ENCODE data around the gene ABCA2. TPM values are rescaled to one million over a fixed set of nuclear protein-coding genes. Genes with fewer than 3 reads are reported as not detected.

Gene ABCA2
- total and polyA plus RNA-seq, 12 donors: 2.9 to 150 (median 31.5) TPM

DNA sequence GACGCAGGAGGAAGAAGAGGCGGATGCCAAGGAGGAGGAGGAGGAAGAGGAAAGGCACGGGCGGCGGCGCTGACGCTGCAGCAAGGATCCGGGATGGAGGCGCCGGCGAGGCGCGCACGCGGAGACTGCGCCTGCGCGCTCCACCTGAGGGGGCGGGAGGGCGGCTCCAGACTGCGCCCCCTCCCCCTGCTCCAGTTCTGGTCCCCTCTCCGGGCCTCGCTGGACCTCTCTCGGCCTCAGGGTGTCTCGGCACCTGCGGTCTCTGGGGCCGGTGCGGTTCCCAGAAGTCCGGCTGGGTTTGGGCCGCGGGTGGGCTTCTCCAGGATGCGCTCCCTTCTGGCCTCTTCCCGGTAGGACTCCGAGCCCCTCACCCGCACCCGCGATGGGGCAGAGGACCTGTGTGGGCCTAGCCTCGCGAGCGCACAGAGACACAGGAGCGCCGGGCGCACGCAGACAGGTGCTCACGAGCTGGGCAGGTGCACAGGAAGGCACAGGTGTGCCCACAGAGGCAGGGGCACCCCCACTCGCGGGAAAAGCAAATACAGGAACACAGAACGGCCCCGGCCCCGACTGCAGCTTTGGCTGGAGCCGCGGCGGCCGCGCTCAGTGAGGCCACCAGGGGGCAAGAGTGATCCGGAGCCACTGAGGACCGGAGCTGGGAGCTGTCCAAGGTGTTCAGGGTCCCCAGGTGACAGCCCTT lies 18.2 kb upstream of the ABCA2 start, which contains the start of gene NPDC1:
NPDC1 (minus strand) TSS at position 90 of the 700 bp plus-strand sequence. CDS start 188 bp downstream, outside the sequence.
- no peaks in the 10 kb centered on the region for H3K36me3 ChIP-seq (replicated peaks in 1 of 2)
- 0 to 1% (median 0%) methylated on average over 14 to 57 of the region's 57 CpGs for WGBS, 4 donors
- intact Hi-C loops (cut with DNase I): no loop called here
- H3K4me1 ChIP-seq (replicated peaks in 1 of 2): peaks cover 5 to 15% of the 10 kb centered on the region in 2 donors
- no peak for TF ChIP-seq POLR2A (IDR thresholded peaks at IDR 0.05)
- TF ChIP-seq, protein P1, sequence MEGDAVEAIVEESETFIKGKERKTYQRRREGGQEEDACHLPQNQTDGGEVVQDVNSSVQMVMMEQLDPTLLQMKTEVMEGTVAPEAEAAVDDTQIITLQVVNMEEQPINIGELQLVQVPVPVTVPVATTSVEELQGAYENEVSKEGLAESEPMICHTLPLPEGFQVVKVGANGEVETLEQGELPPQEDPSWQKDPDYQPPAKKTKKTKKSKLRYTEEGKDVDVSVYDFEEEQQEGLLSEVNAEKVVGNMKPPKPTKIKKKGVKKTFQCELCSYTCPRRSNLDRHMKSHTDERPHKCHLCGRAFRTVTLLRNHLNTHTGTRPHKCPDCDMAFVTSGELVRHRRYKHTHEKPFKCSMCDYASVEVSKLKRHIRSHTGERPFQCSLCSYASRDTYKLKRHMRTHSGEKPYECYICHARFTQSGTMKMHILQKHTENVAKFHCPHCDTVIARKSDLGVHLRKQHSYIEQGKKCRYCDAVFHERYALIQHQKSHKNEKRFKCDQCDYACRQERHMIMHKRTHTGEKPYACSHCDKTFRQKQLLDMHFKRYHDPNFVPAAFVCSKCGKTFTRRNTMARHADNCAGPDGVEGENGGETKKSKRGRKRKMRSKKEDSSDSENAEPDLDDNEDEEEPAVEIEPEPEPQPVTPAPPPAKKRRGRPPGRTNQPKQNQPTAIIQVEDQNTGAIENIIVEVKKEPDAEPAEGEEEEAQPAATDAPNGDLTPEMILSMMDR (IDR thresholded peaks at IDR 0.05): peak; percentile 57 to 87 (median 77)
- H3K27me3 ChIP-seq: peaks cover 53% of the 10 kb centered on the region
- H3K27ac ChIP-seq: peak within 1 kb of the TSS in 2 of 5 donors; percentile 58 to 69
- no peaks in the 10 kb centered on the region for H3K9me3 ChIP-seq (replicated peaks in 1 of 3)
- DNase-seq: peak; percentile 69 to 88 (median 78)
- peak within 1 kb of the TSS in 1 of 4 donors; percentile 62 for H3K4me3 ChIP-seq

DNA sequence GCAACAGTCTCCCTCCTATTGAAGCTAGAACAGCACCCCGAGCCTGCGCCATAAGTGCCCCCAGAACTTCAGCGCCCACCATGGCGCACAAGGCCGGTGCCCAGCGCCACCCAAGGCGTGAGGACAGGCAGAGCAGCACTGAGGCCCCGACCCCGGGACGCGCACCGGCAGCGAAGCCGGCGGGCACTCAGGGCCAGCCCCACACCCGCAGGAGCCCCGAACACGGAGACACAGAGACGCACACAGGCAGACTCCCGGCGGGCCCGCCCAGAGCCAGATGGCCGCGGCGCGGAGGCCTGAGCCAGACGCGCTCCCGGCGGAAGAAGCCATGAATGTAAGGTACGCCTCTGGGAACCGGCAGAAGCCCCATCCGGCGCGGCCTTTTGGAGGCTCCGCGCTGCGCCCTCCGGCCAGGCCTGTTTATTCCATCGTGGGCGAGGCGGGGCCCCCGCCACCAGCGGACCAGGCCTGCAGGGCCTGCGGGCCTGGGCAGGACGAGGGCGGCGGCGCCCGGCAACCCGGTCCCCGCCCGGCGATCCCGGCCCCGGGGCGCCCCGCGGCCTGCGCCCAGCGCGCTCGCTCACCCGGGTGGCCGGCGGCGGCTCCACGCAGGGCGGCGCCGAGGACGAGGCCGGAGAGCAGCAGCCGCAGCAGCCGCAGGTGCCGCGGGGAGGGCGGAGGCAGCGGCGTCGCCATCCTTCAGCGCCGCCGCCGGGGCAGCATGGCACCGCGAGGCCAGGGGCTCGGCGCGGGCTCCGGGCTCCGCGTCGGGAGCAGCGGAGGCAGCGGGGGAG lies 17.5 kb upstream of the ABCA2 start:
- 0 to 19% (median 2%) methylated on average over 8 to 96 of the region's 96 CpGs for WGBS, 4 donors

DNA sequence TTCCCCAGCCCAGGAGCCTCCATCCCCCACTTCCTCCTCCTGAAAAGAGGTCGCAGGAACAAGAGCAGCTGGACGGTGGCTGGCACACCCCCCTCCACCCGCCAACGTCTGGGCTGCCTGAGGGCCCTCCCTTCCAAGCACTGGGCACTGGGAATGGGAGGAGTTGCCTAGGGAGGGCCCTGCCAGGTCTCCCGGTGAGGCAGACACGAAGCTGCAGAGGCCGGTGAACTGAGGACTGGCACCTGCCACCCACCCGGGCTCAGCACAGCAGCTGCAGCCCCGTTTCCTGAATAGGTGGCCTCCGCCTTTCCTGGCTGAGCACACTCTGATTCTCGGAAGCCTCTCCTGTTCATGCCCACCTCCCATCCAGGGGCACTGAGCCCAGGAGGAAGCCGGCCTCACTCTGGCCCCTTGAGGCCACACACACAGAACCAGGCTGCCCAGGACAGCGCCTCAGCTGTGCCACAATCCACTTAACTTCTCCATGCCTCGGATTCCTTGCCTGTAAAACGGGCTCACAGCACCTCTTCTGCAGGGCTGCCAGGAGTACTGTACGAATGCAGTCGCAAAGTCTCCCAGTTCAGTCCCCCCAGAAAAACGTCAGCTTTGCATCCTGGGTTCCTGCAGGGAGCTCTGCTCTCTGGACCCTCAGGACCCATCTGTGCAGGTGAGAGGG lies 16.6 kb upstream of the ABCA2 start:
- Histone ChIP-seq H3K4me1 (replicated peaks in 1 of 2) (peaks cover 5 to 15% of the 10 kb centered on the region in 2 donors), H3K4me3 (peak overlapping the region in 1 of 4 donors; percentile 62), H3K27ac (peak overlapping the region in 2 of 5 donors; percentile 49 to 69), H3K36me3 (replicated peaks in 1 of 2) (no peaks in the 10 kb centered on the region), H3K27me3 (peaks cover 47% of the 10 kb centered on the region), H3K9me3 (replicated peaks in 1 of 3) (no peaks in the 10 kb centered on the region)
- peak in 2 of 7 donors; percentile 41 to 83 for DNase-seq
- WGBS, 4 donors: 37 to 49% (median 41%) methylated on average over 10 to 18 of the region's 18 CpGs
- TF ChIP-seq, protein P1 (IDR thresholded peaks at IDR 0.05): no peak
- TF ChIP-seq POLR2A (IDR thresholded peaks at IDR 0.05): peak in 1 of 2 donors; percentile 8
- intact Hi-C loops (cut with DNase I): no loop called here

More for the DNA sequence above, 17.5 kb upstream of the ABCA2 start:
- DNase-seq: no peak
- peaks cover 5 to 15% of the 10 kb centered on the region in 2 donors for H3K4me1 ChIP-seq (replicated peaks in 1 of 2)
- TF ChIP-seq POLR2A (IDR thresholded peaks at IDR 0.05): no peak
- TF ChIP-seq, protein P1 (IDR thresholded peaks at IDR 0.05): no peak
- H3K27me3 ChIP-seq: peaks cover 48% of the 10 kb centered on the region
- H3K4me3 ChIP-seq: peak overlapping the region in 1 of 4 donors; percentile 62
- no peaks in the 10 kb centered on the region for H3K9me3 ChIP-seq (replicated peaks in 1 of 3)
- peak overlapping the region in 2 of 5 donors; percentile 58 to 69 for H3K27ac ChIP-seq
- H3K36me3 ChIP-seq (replicated peaks in 1 of 2): no peaks in the 10 kb centered on the region
- intact Hi-C loops (cut with DNase I): no loop called here
